GM18951 (cell line): Measurements from ENCODE around the gene KDM6B.

Source experiments
- POLR2A ChIP-seq: IDR thresholded peaks from 4 replicates; pipeline ENCODE4 v1.6.1; 2011; ENCODE audit warnings: mild to moderate bottlenecking; ENCODE audit not compliant: insufficient read length, insufficient read depth; ENCODE audit errors: extremely low read depth
- in situ Hi-C: fragments of 300-500 bp; cut with MboI; formaldehyde crosslinking; loops from one replicate; pipeline ENCODE4 v1.12.0; 2022; ENCODE audit warnings: low sequenced_read_pairs, mixed read lengths, inconsistent platforms; ENCODE audit not compliant: unreplicated experiment

The KDM6B gene

GRCh38 chr17:7831233-7831632 lies 2.8 kb upstream of the KDM6B start:
- no peak for TF ChIP-seq POLR2A
- in situ Hi-C loops, result no loop called here

GRCh38 chr17:7832431-7832830 lies 1.6 kb upstream of the KDM6B start:
- TF ChIP-seq POLR2A, result no peak
- in situ Hi-C loops, result no loop called here

- TF ChIP-seq POLR2A, result no peak
- in situ Hi-C loops, result no loop called here
These were observed 814 bp upstream of the KDM6B start for GRCh38 chr17:7833011-7833794.

- TF ChIP-seq POLR2A, result peak; percentile 37
- in situ Hi-C loops, result no loop called here
These were observed 532 bp downstream of the KDM6B start for GRCh38 chr17:7834542-7834956.

GRCh38 chr17:7834957-7835813 lies 1.2 kb downstream of the KDM6B start:
- in situ Hi-C loops, result no loop called here
- no peak for TF ChIP-seq POLR2A

GRCh38 chr17:7835814-7836595 lies 2.0 kb downstream of the KDM6B start:
- in situ Hi-C loops, result no loop called here
- peak; percentile 64 for TF ChIP-seq POLR2A

GRCh38 chr17:7836596-7837407 lies 2.8 kb downstream of the KDM6B start:
- no peak for TF ChIP-seq POLR2A
- in situ Hi-C loops, result no loop called here

- in situ Hi-C loops, result no loop called here
- TF ChIP-seq POLR2A, result peak; percentile 8
These were observed 3.5 kb downstream of the KDM6B start for GRCh38 chr17:7837408-7838088.

- TF ChIP-seq POLR2A, result peak; percentile 18
- in situ Hi-C loops, result no loop called here
These were observed 4.4 kb downstream of the KDM6B start for GRCh38 chr17:7838090-7839075.

GRCh38 chr17:7839190-7839875 lies 5.3 kb downstream of the KDM6B start:
- no peak for TF ChIP-seq POLR2A
- in situ Hi-C loops, result no loop called here
